Mesenchymal stem cell (in vitro differentiated cells and primary cell): ENCODE measurements around the gene APLF.

Experiments used
- DNase-seq: peaks from one replicate; pipeline ENCODE4 v3.0.0-alpha.2; 2013
- H2AFZ ChIP-seq: one replicate; pipeline ENCODE4 v1.6.1; 2013; ENCODE audit warnings: low read depth, mild to moderate bottlenecking, control low read depth, inconsistent platforms, low read length, moderate library complexity
- H2AK5ac ChIP-seq: 2 replicates; pipeline ENCODE4 v1.6.1; 2013; ENCODE audit warnings: low read length, moderate library complexity, mild to moderate bottlenecking, inconsistent platforms; ENCODE audit not compliant: severe bottlenecking
- H2BK120ac ChIP-seq: one replicate; pipeline ENCODE4 v1.6.1; 2013; ENCODE audit warnings: low read depth, mild to moderate bottlenecking, inconsistent platforms, low read length, moderate library complexity
- H2BK12ac ChIP-seq, 2 experiments: one replicate each; pipeline ENCODE4 v1.6.1; 2013; ENCODE audit warnings: inconsistent platforms in 2 of 2, low read length in 2 of 2, mild to moderate bottlenecking in 2 of 2, moderate library complexity in 2 of 2, control low read depth in 1 of 2
- H2BK15ac ChIP-seq: one replicate; pipeline ENCODE4 v1.6.1; 2013; ENCODE audit warnings: mild to moderate bottlenecking, low read depth, inconsistent platforms; ENCODE audit not compliant: poor library complexity, severe bottlenecking
- H2BK5ac ChIP-seq: 2 replicates; pipeline ENCODE4 v1.6.1; 2013; ENCODE audit warnings: low read depth, mild to moderate bottlenecking, low read length, control low read depth, inconsistent platforms; ENCODE audit not compliant: poor library complexity, severe bottlenecking
- H3K14ac ChIP-seq, 2 experiments: one replicate each; pipeline ENCODE4 v1.6.1; 2013; ENCODE audit warnings: inconsistent platforms in 2 of 2, low read length in 2 of 2, control low read depth in 1 of 2, mild to moderate bottlenecking in 1 of 2, moderate library complexity in 1 of 2
- H3K18ac ChIP-seq, 2 experiments: one replicate each; pipeline ENCODE4 v1.6.1; 2013; ENCODE audit warnings: inconsistent platforms in 2 of 2, low read length in 2 of 2, control low read depth in 1 of 2, low read depth in 1 of 2, mild to moderate bottlenecking in 1 of 2
- H3K23ac ChIP-seq, 2 experiments: one replicate each; pipeline ENCODE4 v1.6.1; 2013; ENCODE audit warnings: inconsistent platforms in 2 of 2, low read length in 2 of 2, mild to moderate bottlenecking in 2 of 2, moderate library complexity in 2 of 2, control low read depth in 1 of 2
- H3K27ac ChIP-seq: 2 replicates; pipeline ENCODE4 v1.5.1; 2013; ENCODE audit warnings: mild to moderate bottlenecking, moderate library complexity, low read length, control low read depth, inconsistent platforms; ENCODE audit not compliant: poor library complexity, severe bottlenecking
- H3K27me3 ChIP-seq, 2 experiments: 2 replicates each; pipeline versions ENCODE4 v1.6.1 to v1.7.0; 2013; ENCODE audit warnings: low read length in 2 of 2, mild to moderate bottlenecking in 2 of 2, moderate library complexity in 2 of 2, control low read depth in 1 of 2, inconsistent platforms in 1 of 2; ENCODE audit not compliant: control insufficient read depth in 1 of 2, insufficient read depth in 1 of 2
- H3K36me3 ChIP-seq, 2 experiments: 2 replicates each; pipeline versions ENCODE4 v1.6.1 to v1.7.0; 2013; ENCODE audit warnings: low read length in 2 of 2, control low read depth in 1 of 2, inconsistent platforms in 1 of 2, low read depth in 1 of 2, mild to moderate bottlenecking in 1 of 2; ENCODE audit not compliant: insufficient read depth in 2 of 2, control insufficient read depth in 1 of 2
- H3K4ac ChIP-seq, 2 experiments: one replicate each; pipeline ENCODE4 v1.6.1; 2013; ENCODE audit warnings: inconsistent platforms in 2 of 2, low read length in 2 of 2, mild to moderate bottlenecking in 2 of 2, moderate library complexity in 2 of 2, control low read depth in 1 of 2, low read depth in 1 of 2
- H3K4me1 ChIP-seq: 2 replicates; pipeline ENCODE4 v1.6.1; 2013; ENCODE audit warnings: low read depth, low read length, control low read depth; ENCODE audit not compliant: control insufficient read depth, insufficient read depth
- H3K4me2 ChIP-seq: 2 replicates; pipeline ENCODE4 v1.6.1; 2013; ENCODE audit warnings: low read length, mild to moderate bottlenecking, inconsistent platforms; ENCODE audit not compliant: poor library complexity, severe bottlenecking
- H3K4me3 ChIP-seq, 2 experiments: 2 replicates each; pipeline versions ENCODE4 v1.5.1 to v1.7.0; 2013; ENCODE audit warnings: low read length in 2 of 2, mild to moderate bottlenecking in 2 of 2, control low read depth in 1 of 2, low read depth in 1 of 2; ENCODE audit not compliant: insufficient read depth in 1 of 2
- H3K79me1 ChIP-seq: replicated peaks from 2 replicates; pipeline ENCODE4 v1.6.1; 2013; ENCODE audit warnings: mild to moderate bottlenecking, control low read depth, low read length, inconsistent platforms; ENCODE audit not compliant: poor library complexity, severe bottlenecking
- H3K9ac ChIP-seq: 2 replicates; pipeline ENCODE4 v1.7.0; 2013; ENCODE audit warnings: mild to moderate bottlenecking, low read length, moderate library complexity
- H3K9me3 ChIP-seq: 2 replicates; pipeline ENCODE4 v1.7.0; 2013; ENCODE audit warnings: mild to moderate bottlenecking, low read length; ENCODE audit not compliant: control insufficient read depth
- H4K8ac ChIP-seq: one replicate; pipeline ENCODE4 v1.6.1; 2013; ENCODE audit warnings: inconsistent platforms, mild to moderate bottlenecking, low read length, moderate library complexity
- H4K91ac ChIP-seq: one replicate; pipeline ENCODE4 v1.6.1; 2013; ENCODE audit warnings: mild to moderate bottlenecking, low read length, inconsistent platforms
- WGBS: methylation state at CpG from one replicate; pipeline ENCODE4 v1.1.7; 2013; ENCODE audit warnings: mixed read lengths; 5-methylcytosine and 5-hydroxymethylcytosine counted together

The APLF gene

DNA sequence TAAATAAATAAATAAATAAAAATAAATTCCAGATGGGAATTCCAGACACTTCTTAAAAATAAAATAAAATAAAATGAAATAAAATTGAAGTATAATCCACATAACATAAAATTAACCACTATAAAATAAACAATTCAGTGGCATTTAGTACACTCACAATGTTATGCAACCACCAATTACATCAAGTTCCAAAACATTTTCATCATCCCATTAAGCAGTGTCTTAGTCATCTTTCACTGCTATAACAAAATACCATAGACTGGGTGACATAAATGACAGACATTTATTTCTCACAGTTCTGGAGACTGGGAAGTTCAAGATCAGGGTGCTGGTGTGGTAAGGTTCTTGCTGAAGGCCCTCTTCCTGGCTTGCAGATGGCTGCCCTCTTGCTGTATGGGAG lies 153.4 kb downstream of the APLF start:
- H2BK120ac ChIP-seq: no peak overlapping the region
- no peak overlapping the region for H2AFZ ChIP-seq
- no peaks in the 10 kb centered on the region for H3K79me1 ChIP-seq
- H3K23ac ChIP-seq: no peak overlapping the region
- no peak overlapping the region for H4K91ac ChIP-seq
- H2AK5ac ChIP-seq: no peak overlapping the region
- H3K4me1 ChIP-seq: no peaks in the 10 kb centered on the region
- no peak overlapping the region for H2BK12ac ChIP-seq
- no peaks in the 10 kb centered on the region for H3K36me3 ChIP-seq
- H3K14ac ChIP-seq: no peak overlapping the region
- no peaks in the 10 kb centered on the region for H3K27me3 ChIP-seq
- H4K8ac ChIP-seq: no peak overlapping the region
- no peak overlapping the region for H3K4me3 ChIP-seq
- no peak overlapping the region for H2BK15ac ChIP-seq
- peaks cover 16% of the 10 kb centered on the region for H3K9me3 ChIP-seq
- H3K4me2 ChIP-seq: no peak overlapping the region
- DNase-seq: no peak
- H3K18ac ChIP-seq: no peak overlapping the region
- no peak overlapping the region for H3K9ac ChIP-seq
- no peak overlapping the region for H3K4ac ChIP-seq
- no peak overlapping the region for H2BK5ac ChIP-seq
- no peak overlapping the region for H3K27ac ChIP-seq

DNA sequence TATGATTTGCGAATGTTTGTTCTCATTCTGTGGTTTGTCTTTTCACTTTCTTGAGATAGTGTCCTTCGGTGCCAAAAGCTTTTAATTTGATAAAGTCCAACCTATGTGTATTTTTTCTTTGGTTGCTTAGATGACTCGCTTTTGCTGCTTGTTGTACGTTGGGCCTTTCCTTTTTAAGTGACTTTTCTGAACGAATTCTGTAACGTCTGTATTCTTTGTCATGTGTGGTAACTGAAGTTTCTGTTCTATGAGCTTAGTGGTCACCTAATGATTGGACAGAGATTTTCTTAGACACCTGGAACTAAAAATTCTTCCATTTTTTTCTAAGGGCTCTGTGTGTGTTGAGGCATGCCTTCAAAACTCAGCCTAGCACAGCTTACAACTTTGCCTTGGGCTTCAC lies 156.4 kb downstream of the APLF start:
- 89% methylated on average over 6 of the region's 6 CpGs for WGBS
- no peak overlapping the region for H3K4me3 ChIP-seq

GRCh38 chr2:68627615-68628014 lies 160.2 kb downstream of the APLF start:
- Histone ChIP-seq H3K4me3 (no peak overlapping the region), H2BK15ac (no peak overlapping the region), H2AK5ac (no peak overlapping the region), H3K4ac (no peak overlapping the region), H3K9me3 (peaks cover 12% of the 10 kb centered on the region), H3K18ac (no peak overlapping the region), H3K23ac (no peak overlapping the region), H2BK5ac (no peak overlapping the region), H3K36me3 (no peaks in the 10 kb centered on the region), H3K27ac (no peak overlapping the region), H3K27me3 (peaks cover 0 to 14% of the 10 kb centered on the region in 2 experiments), H3K4me1 (no peaks in the 10 kb centered on the region), H3K9ac (no peak overlapping the region), H4K8ac (no peak overlapping the region), H3K14ac (no peak overlapping the region), H2AFZ (no peak overlapping the region), H2BK120ac (no peak overlapping the region), H3K79me1 (no peaks in the 10 kb centered on the region), H4K91ac (no peak overlapping the region), H2BK12ac (no peak overlapping the region), H3K4me2 (no peak overlapping the region)
- WGBS: 77% methylated on average over 3 of the region's 3 CpGs
- DNase-seq: no peak

More for the DNA sequence above, 156.4 kb downstream of the APLF start:
- H4K8ac ChIP-seq: no peak overlapping the region
- no peak overlapping the region for H2BK120ac ChIP-seq
- H3K79me1 ChIP-seq: no peaks in the 10 kb centered on the region
- no peak overlapping the region for H3K4ac ChIP-seq
- no peak for DNase-seq
- H2AK5ac ChIP-seq: no peak overlapping the region
- H3K4me1 ChIP-seq: no peaks in the 10 kb centered on the region
- no peak overlapping the region for H2BK5ac ChIP-seq
- H3K27ac ChIP-seq: no peak overlapping the region
- H3K14ac ChIP-seq: no peak overlapping the region
- no peak overlapping the region for H2BK12ac ChIP-seq
- no peak overlapping the region for H3K4me2 ChIP-seq
- peaks cover 0 to 5% of the 10 kb centered on the region in 2 experiments for H3K27me3 ChIP-seq
- H3K23ac ChIP-seq: no peak overlapping the region
- no peak overlapping the region for H3K18ac ChIP-seq
- H2AFZ ChIP-seq: no peak overlapping the region
- no peak overlapping the region for H3K9ac ChIP-seq
- H4K91ac ChIP-seq: no peak overlapping the region
- peaks cover 16% of the 10 kb centered on the region for H3K9me3 ChIP-seq
- no peak overlapping the region for H2BK15ac ChIP-seq
- no peaks in the 10 kb centered on the region for H3K36me3 ChIP-seq
